ENCODE results near the gene TMA16. TPM values are rescaled to one million over a fixed set of nuclear protein-coding genes. Genes with fewer than 3 reads are reported as not detected.

The TMA16 gene
- total RNA-seq, 1 donor = 53.5 TPM

GRCh38 chr4:163473130-163473529 is 21.4 kb upstream of the TMA16 start:
- no peak for TF ChIP-seq CTCF (IDR thresholded peaks at IDR 0.05; ENCODE audit: insufficient read depth, low read depth, low read length)
- H3K4me3 ChIP-seq (ENCODE audit: low read depth, low read length) = no peak overlapping the region
- DNase-seq (ENCODE audit: low read depth) = no peak

GRCh38 chr4:163473576-163473975 is 20.9 kb upstream of the TMA16 start, which contains the start of gene TKTL2:
Gene TKTL2, minus strand, starts transcription at chr4:163473754. Its CDS starts 20 bp downstream, at chr4:163473734.
- DNase-seq (ENCODE audit: low read depth) = no peak
- TF ChIP-seq CTCF (IDR thresholded peaks at IDR 0.05; ENCODE audit: insufficient read depth, low read depth, low read length) = no peak
- H3K4me3 ChIP-seq (ENCODE audit: low read depth, low read length) = no peak within 1 kb of the TSS

GRCh38 chr4:163474027-163474426 is 20.5 kb upstream of the TMA16 start:
- no peak for TF ChIP-seq CTCF (IDR thresholded peaks at IDR 0.05; ENCODE audit: insufficient read depth, low read depth, low read length)
- no peak overlapping the region for H3K4me3 ChIP-seq (ENCODE audit: low read depth, low read length)
- no peak for DNase-seq (ENCODE audit: low read depth)

- no peak for DNase-seq (ENCODE audit: low read depth)
- no peak for TF ChIP-seq CTCF (IDR thresholded peaks at IDR 0.05; ENCODE audit: insufficient read depth, low read depth, low read length)
- H3K4me3 ChIP-seq (ENCODE audit: low read depth, low read length) = no peak overlapping the region
Observed at GRCh38 chr4:163476761-163477438, 17.6 kb upstream of the TMA16 start.

GRCh38 chr4:163482190-163482589 is 12.3 kb upstream of the TMA16 start:
- no peak for TF ChIP-seq CTCF (IDR thresholded peaks at IDR 0.05; ENCODE audit: insufficient read depth, low read depth, low read length)
- no peak overlapping the region for H3K4me3 ChIP-seq (ENCODE audit: low read depth, low read length)
- no peak for DNase-seq (ENCODE audit: low read depth)

GRCh38 chr4:163484906-163485305 is 9.6 kb upstream of the TMA16 start:
- no peak overlapping the region for H3K4me3 ChIP-seq (ENCODE audit: low read depth, low read length)
- TF ChIP-seq CTCF (IDR thresholded peaks at IDR 0.05; ENCODE audit: insufficient read depth, low read depth, low read length) = peak; percentile 56
- DNase-seq (ENCODE audit: low read depth) = peak; percentile 60

GRCh38 chr4:163485589-163485988 is 8.9 kb upstream of the TMA16 start:
- DNase-seq (ENCODE audit: low read depth) = no peak
- H3K4me3 ChIP-seq (ENCODE audit: low read depth, low read length) = no peak overlapping the region
- no peak for TF ChIP-seq CTCF (IDR thresholded peaks at IDR 0.05; ENCODE audit: insufficient read depth, low read depth, low read length)
